Activated CD8-positive, alpha-beta T cell treated with anti-CD3 and anti-CD28 coated beads, Interleukin-2, amount 10 ng/mL, durations not matched to agents 7 days and 5 days (primary cell): Measurements from ENCODE around the gene MRGPRF. TPM values are rescaled to one million over a fixed set of nuclear protein-coding genes. Genes with fewer than 3 reads are reported as not detected.

Source experiments
- ATAC-seq: fragments of 150-1000 bp; cut with Tn5 transposase; one replicate; pipeline ENCODE4 v1.10.0; 2021; ENCODE audit warnings: moderate library complexity
- CTCF ChIA-PET: fragments of 350-600 bp; sonication (Branson Sonifier 250); formaldehyde crosslinking; loops from one replicate; lab custom pipeline; 2021; ENCODE audit warnings: antibody characterized with exemption; lab: Charles Lee
- POLR2A ChIA-PET: fragments of 350-600 bp; sonication (Branson Sonifier 250); formaldehyde crosslinking; loops from one replicate; lab custom pipeline; 2021; ENCODE audit warnings: antibody characterized with exemption; lab: Charles Lee
- DNase-seq: peaks from one replicate; pipeline ENCODE4 v3.0.0-alpha.2; 2020
- H3K27ac Mint-ChIP-seq: one replicate; pipeline ENCODE4 v1.8.0; 2021; ENCODE audit warnings: mild to moderate bottlenecking, mixed read lengths
- H3K27me3 Mint-ChIP-seq: one replicate; pipeline ENCODE4 v1.8.0; 2021; ENCODE audit warnings: low read depth, mixed read lengths
- H3K36me3 Mint-ChIP-seq: one replicate; pipeline ENCODE4 v1.8.0; 2021; ENCODE audit warnings: low read depth, mixed read lengths
- H3K4me1 Mint-ChIP-seq: one replicate; pipeline ENCODE4 v1.8.0; 2021; ENCODE audit warnings: low read depth, mixed read lengths
- H3K4me3 Mint-ChIP-seq: one replicate; pipeline ENCODE4 v1.8.0; 2021; ENCODE audit warnings: mild to moderate bottlenecking, mixed read lengths
- H3K9me3 Mint-ChIP-seq: one replicate; pipeline ENCODE4 v1.8.0; 2022; ENCODE audit warnings: mixed read lengths; ENCODE audit not compliant: insufficient read depth
- total RNA-seq, 2 experiments: library from RNA; stranded (reverse); gene quantifications; one replicate each; pipeline ENCODE4 v1.2.3, GENCODE V29; 2021

MRGPRF gene
- total RNA-seq, 2 experiments from 2014 or later, result not detected

DNA sequence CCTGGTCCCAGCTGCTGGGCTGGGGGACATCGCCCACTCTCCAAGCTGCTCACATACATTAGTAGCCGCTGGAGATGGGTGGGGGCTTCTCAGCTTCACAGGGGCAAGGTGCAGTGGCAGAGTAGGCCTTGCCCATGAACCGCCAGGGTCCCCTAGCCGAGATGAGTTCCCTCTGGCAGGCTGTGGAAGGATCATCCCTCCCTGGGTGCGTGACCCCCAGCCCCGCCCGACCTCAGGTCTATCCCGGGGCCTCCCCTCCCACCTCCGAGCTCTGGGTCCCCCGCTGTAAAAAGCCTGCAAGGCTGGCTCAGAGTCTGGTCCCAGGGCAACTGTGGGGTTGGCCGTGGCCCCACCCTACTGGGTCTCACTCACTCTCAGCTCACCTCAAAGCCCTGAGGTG lies 20.4 kb upstream of the MRGPRF start:
- H3K27ac Mint-ChIP-seq, result no peak overlapping the region
- no peaks in the 10 kb centered on the region for H3K4me1 Mint-ChIP-seq
- H3K9me3 Mint-ChIP-seq, result no peaks in the 10 kb centered on the region
- ATAC-seq (no peak), DNase-seq (no peak)
- H3K4me3 Mint-ChIP-seq, result no peak overlapping the region
- ChIA-PET CTCF (no interaction called here), POLR2A (no interaction called here)
- no peaks in the 10 kb centered on the region for H3K36me3 Mint-ChIP-seq
- peaks cover 3% of the 10 kb centered on the region for H3K27me3 Mint-ChIP-seq

- peaks cover 3% of the 10 kb centered on the region for H3K27me3 Mint-ChIP-seq
- ChIA-PET CTCF (interaction anchor here (0.9 kb wide), 1 partner anchor 422 kb away, joined by 3 read pairs; no protein-coding TSS in a partner anchor), POLR2A (no interaction called here)
- no peak overlapping the region for H3K27ac Mint-ChIP-seq
- no peaks in the 10 kb centered on the region for H3K9me3 Mint-ChIP-seq
- H3K36me3 Mint-ChIP-seq, result no peaks in the 10 kb centered on the region
- ATAC-seq, result no peak
- H3K4me3 Mint-ChIP-seq, result no peak overlapping the region
- no peak for DNase-seq
- no peaks in the 10 kb centered on the region for H3K4me1 Mint-ChIP-seq
These were observed 19.8 kb upstream of the MRGPRF start for GRCh38 chr11:69032833-69033232.

- CTCF ChIA-PET, result no interaction called here
- no peaks in the 10 kb centered on the region for H3K4me1 Mint-ChIP-seq
- POLR2A ChIA-PET, result interaction anchor here (0.7 kb wide), 1 partner anchor 63 kb away, joined by 3 read pairs; no protein-coding TSS in a partner anchor
- no peaks in the 10 kb centered on the region for H3K9me3 Mint-ChIP-seq
- no peaks in the 10 kb centered on the region for H3K36me3 Mint-ChIP-seq
- H3K4me3 Mint-ChIP-seq, result no peak overlapping the region
- H3K27me3 Mint-ChIP-seq, result peaks cover 3% of the 10 kb centered on the region
- DNase-seq, result no peak
- ATAC-seq, result no peak
- no peak overlapping the region for H3K27ac Mint-ChIP-seq
These were observed 17.3 kb upstream of the MRGPRF start for GRCh38 chr11:69030301-69030700.

DNA sequence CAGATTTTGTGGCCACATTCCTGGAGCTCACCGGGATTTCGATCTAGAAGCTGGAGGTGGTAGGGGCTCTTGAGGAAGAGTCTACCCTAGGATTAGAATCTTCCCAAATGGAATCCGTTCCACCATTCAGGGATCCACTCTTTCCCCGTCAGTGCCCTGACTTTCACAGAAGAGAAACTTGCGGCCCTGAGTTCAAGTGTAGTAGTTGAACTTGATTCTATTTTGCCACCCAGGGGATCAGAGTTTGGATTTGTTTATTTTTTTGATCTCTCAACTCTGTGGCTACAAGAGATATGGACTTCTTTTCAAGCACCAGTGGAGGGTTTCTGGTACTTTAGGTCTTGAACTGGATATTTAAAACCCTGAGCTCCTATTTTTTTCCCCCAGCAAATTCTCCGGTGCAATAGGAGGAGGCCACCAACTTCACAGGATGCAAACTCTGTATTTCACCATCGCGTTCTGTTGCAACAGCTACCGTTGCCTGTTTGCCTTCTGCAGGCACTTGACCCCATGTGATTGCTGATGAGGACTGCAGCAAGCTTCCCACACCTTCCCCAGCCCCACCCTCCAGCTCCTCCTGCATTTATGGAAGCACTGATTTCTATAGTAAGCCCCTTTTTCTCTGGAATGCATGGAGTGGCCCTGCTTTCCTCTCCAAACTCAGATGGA lies 14.8 kb upstream of the MRGPRF start:
- Mint-ChIP-seq H3K27me3 (peaks cover 3% of the 10 kb centered on the region), H3K27ac (no peak overlapping the region), H3K9me3 (no peaks in the 10 kb centered on the region), H3K4me1 (no peaks in the 10 kb centered on the region), H3K36me3 (no peaks in the 10 kb centered on the region), H3K4me3 (no peak overlapping the region)
- DNase-seq (no peak), ATAC-seq (no peak)
- ChIA-PET CTCF (no interaction called here), POLR2A (no interaction called here)

DNA sequence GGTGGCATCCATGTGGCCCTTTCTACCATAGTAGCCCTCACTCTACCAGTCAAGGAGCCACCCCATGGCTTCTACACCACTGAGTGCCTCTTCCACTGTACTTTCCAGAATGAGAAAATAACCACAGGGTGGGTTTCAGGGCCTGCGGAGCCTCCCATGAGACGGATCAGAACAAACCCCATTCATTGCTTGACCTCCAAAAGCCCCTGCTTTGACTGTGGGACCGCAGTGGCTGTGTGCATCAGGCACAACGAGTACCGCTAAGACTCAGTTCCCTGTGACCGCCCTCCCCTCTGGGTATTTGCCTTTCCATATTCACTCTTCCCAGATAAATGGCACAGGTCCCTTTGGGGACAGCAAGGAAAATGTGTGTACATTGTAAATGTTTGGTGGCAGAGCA lies 11.5 kb upstream of the MRGPRF start:
- no peaks in the 10 kb centered on the region for H3K9me3 Mint-ChIP-seq
- H3K4me1 Mint-ChIP-seq, result no peaks in the 10 kb centered on the region
- H3K36me3 Mint-ChIP-seq, result no peaks in the 10 kb centered on the region
- no peaks in the 10 kb centered on the region for H3K27me3 Mint-ChIP-seq
- ChIA-PET CTCF (no interaction called here), POLR2A (no interaction called here)
- DNase-seq (no peak), ATAC-seq (no peak)
- H3K27ac Mint-ChIP-seq, result no peak overlapping the region
- no peak overlapping the region for H3K4me3 Mint-ChIP-seq

GRCh38 chr11:69022260-69022659 lies 9.2 kb upstream of the MRGPRF start:
- ChIA-PET CTCF (no interaction called here), POLR2A (no interaction called here)
- Mint-ChIP-seq H3K9me3 (no peaks in the 10 kb centered on the region), H3K27me3 (no peaks in the 10 kb centered on the region), H3K4me1 (no peaks in the 10 kb centered on the region), H3K27ac (no peak overlapping the region), H3K36me3 (no peaks in the 10 kb centered on the region), H3K4me3 (no peak overlapping the region)
- DNase-seq (no peak), ATAC-seq (no peak)

GRCh38 chr11:69018924-69019323 lies 5.9 kb upstream of the MRGPRF start:
- no peaks in the 10 kb centered on the region for H3K4me1 Mint-ChIP-seq
- CTCF ChIA-PET, result no interaction called here

DNA sequence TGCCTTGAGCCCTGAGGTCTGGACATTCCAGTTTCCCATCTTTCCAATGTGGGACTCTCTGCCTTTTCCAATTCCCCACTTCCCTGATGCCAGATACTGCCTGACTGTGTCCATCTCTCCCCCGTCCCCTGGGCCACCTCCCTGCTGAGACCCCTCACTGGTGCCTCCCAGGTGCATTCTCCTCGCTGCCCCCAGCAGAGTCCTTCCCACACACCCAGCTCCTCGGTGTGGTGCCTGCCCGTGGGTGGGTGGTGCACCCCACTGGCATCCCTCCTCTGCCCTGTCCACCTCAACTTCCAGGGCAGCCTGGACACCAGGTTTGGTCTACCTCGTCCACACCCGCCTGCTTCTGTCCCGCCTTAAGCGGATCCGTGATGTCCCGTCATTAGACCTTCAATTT lies 4.9 kb upstream of the MRGPRF start:
- DNase-seq (no peak), ATAC-seq (no peak)
- no peak overlapping the region for H3K27ac Mint-ChIP-seq
- ChIA-PET POLR2A (no interaction called here), CTCF (no interaction called here)
- peaks cover 6% of the 10 kb centered on the region for H3K27me3 Mint-ChIP-seq
- H3K4me3 Mint-ChIP-seq, result no peak overlapping the region
- H3K4me1 Mint-ChIP-seq, result no peaks in the 10 kb centered on the region
- no peaks in the 10 kb centered on the region for H3K9me3 Mint-ChIP-seq
- no peaks in the 10 kb centered on the region for H3K36me3 Mint-ChIP-seq

More at GRCh38 chr11:69018924-69019323, 5.9 kb upstream of the MRGPRF start:
- no peak overlapping the region for H3K4me3 Mint-ChIP-seq
- no peak overlapping the region for H3K27ac Mint-ChIP-seq
- H3K36me3 Mint-ChIP-seq, result no peaks in the 10 kb centered on the region
- DNase-seq (no peak), ATAC-seq (no peak)
- peaks cover 4% of the 10 kb centered on the region for H3K27me3 Mint-ChIP-seq
- no peaks in the 10 kb centered on the region for H3K9me3 Mint-ChIP-seq
- POLR2A ChIA-PET, result no interaction called here

DNA sequence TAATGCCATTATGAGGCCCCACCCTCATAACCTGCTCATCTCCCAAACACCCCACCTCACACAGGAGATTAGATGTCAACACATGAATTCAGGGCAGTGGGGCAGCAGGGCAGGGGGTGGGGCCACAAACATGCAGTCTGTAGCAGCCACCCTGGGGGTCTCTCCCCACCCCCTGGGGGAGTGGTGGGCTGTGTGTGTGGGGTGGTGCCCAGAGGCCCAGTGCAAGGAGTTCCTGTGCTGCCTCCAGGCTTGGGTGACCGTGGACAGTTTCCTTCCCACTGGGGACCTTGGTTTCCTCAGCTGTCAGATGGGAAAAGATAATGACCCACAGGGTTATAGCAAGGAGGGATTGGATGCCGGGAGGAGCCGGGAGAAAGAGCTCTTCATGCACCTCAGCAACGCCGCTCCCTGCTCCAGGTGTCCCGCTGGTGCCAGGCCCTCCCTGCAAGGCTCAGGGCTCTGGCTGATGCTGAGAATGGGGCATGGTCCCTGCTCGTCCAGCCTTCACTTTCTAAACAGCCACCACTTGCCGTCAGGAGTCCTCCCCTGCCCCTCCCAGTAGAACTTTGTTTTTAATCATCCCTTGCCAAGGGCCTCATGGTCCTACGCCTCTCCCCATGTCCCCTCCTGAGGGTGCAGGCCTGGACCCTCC lies 2.0 kb upstream of the MRGPRF start:
- H3K36me3 Mint-ChIP-seq, result no peaks in the 10 kb centered on the region
- no peak for ATAC-seq
- peaks cover 2% of the 10 kb centered on the region for H3K4me1 Mint-ChIP-seq
- no peak overlapping the region for H3K27ac Mint-ChIP-seq
- ChIA-PET CTCF (no interaction called here), POLR2A (no interaction called here)
- no peaks in the 10 kb centered on the region for H3K9me3 Mint-ChIP-seq
- peaks cover 23% of the 10 kb centered on the region for H3K27me3 Mint-ChIP-seq
- no peak for DNase-seq
- H3K4me3 Mint-ChIP-seq, result no peak overlapping the region

- ChIA-PET POLR2A (no interaction called here), CTCF (no interaction called here)
- Mint-ChIP-seq H3K4me1 (peaks cover 2% of the 10 kb centered on the region), H3K4me3 (no peak overlapping the region), H3K27ac (no peak overlapping the region), H3K27me3 (peaks cover 24% of the 10 kb centered on the region), H3K9me3 (no peaks in the 10 kb centered on the region), H3K36me3 (no peaks in the 10 kb centered on the region)
- no peak for DNase-seq
- ATAC-seq, result no peak
These were observed 1.2 kb upstream of the MRGPRF start for GRCh38 chr11:69014084-69014851.

- Mint-ChIP-seq H3K9me3 (no peaks in the 10 kb centered on the region), H3K4me3 (no peak overlapping the region), H3K27me3 (peaks cover 24% of the 10 kb centered on the region), H3K36me3 (no peaks in the 10 kb centered on the region), H3K4me1 (peaks cover 2% of the 10 kb centered on the region), H3K27ac (no peak overlapping the region)
- no peak for ATAC-seq
- CTCF ChIA-PET, result no interaction called here
- POLR2A ChIA-PET, result no interaction called here
- DNase-seq, result no peak
These were observed 696 bp downstream of the MRGPRF start for GRCh38 chr11:69012092-69013008.
